H9 (cell line): ENCODE measurements around the gene GNAS. TPM values are rescaled to one million over a fixed set of nuclear protein-coding genes. Genes with fewer than 3 reads are reported as not detected.

Experiments used
- DNase-seq: peaks from one replicate; pipeline ENCODE4 v3.0.0-alpha.2; 2017
- H2AFZ ChIP-seq: one replicate; pipeline ENCODE4 v1.6.1; 2013; ENCODE audit warnings: mild to moderate bottlenecking, low read length, control low read depth, moderate library complexity
- H2AK5ac ChIP-seq: 2 replicates; pipeline ENCODE4 v1.6.1; 2013; ENCODE audit warnings: low read length, control low read depth, mixed read lengths; ENCODE audit not compliant: insufficient read length
- H2BK120ac ChIP-seq: one replicate; pipeline ENCODE4 v1.6.1; 2013; ENCODE audit warnings: low read depth, mild to moderate bottlenecking, low read length, control low read depth, inconsistent platforms; ENCODE audit not compliant: poor library complexity, severe bottlenecking
- H2BK12ac ChIP-seq: 2 replicates; pipeline ENCODE4 v1.6.1; 2013; ENCODE audit warnings: low read length, control low read depth, mixed read lengths, low read depth; ENCODE audit not compliant: insufficient read length
- H2BK15ac ChIP-seq: 2 replicates; pipeline ENCODE4 v1.6.1; 2013; ENCODE audit warnings: low read depth, low read length, control low read depth
- H2BK20ac ChIP-seq: one replicate; pipeline ENCODE4 v1.6.1; 2013; ENCODE audit warnings: low read depth, mild to moderate bottlenecking, low read length, control low read depth, inconsistent platforms; ENCODE audit not compliant: poor library complexity, severe bottlenecking
- H2BK5ac ChIP-seq: 2 replicates; pipeline ENCODE4 v1.6.1; 2013; ENCODE audit warnings: low read length, control low read depth, mixed read lengths; ENCODE audit not compliant: insufficient read length
- H3K14ac ChIP-seq: 2 replicates; pipeline ENCODE4 v1.6.1; 2013; ENCODE audit warnings: low read length, control low read depth; ENCODE audit not compliant: insufficient read depth
- H3K18ac ChIP-seq: 2 replicates; pipeline ENCODE4 v1.6.1; 2013; ENCODE audit warnings: low read depth, mild to moderate bottlenecking, mixed read lengths, low read length, control low read depth; ENCODE audit not compliant: insufficient read length
- H3K23ac ChIP-seq: 2 replicates; pipeline ENCODE4 v1.6.1; 2013; ENCODE audit warnings: low read length, control low read depth, mixed read lengths, low read depth; ENCODE audit not compliant: insufficient read length
- H3K23me2 ChIP-seq: 2 replicates; pipeline ENCODE4 v1.6.1; 2013; ENCODE audit warnings: low read depth, mild to moderate bottlenecking, mixed read lengths, low read length, control low read depth; ENCODE audit not compliant: insufficient read length, poor library complexity, severe bottlenecking
- H3K27ac ChIP-seq: 2 replicates; pipeline ENCODE4 v1.5.1; 2013; ENCODE audit warnings: low read length, control low read depth, mixed read lengths, low read depth; ENCODE audit not compliant: insufficient read length
- H3K27me3 ChIP-seq: 2 replicates; pipeline ENCODE4 v1.6.1; 2013; ENCODE audit warnings: low read length, control low read depth, inconsistent platforms; ENCODE audit not compliant: insufficient read depth
- H3K4ac ChIP-seq: 2 replicates; pipeline ENCODE4 v1.6.1; 2013; ENCODE audit warnings: low read depth, mild to moderate bottlenecking, control low read depth, inconsistent platforms, low read length, moderate library complexity
- H3K4me1 ChIP-seq: 2 replicates; pipeline ENCODE4 v1.6.1; 2013; ENCODE audit warnings: low read length, control low read depth, inconsistent platforms; ENCODE audit not compliant: insufficient read depth
- H3K4me2 ChIP-seq: 2 replicates; pipeline ENCODE4 v1.6.1; 2013; ENCODE audit warnings: low read length, control low read depth, mixed read lengths; ENCODE audit not compliant: insufficient read length, insufficient read depth
- H3K56ac ChIP-seq: 2 replicates; pipeline ENCODE4 v1.6.1; 2013; ENCODE audit warnings: low read depth, mild to moderate bottlenecking, mixed read lengths, low read length, control low read depth; ENCODE audit not compliant: insufficient read length
- H3K79me1 ChIP-seq: 2 replicates; pipeline ENCODE4 v1.6.1; 2013; ENCODE audit warnings: low read depth, mild to moderate bottlenecking, moderate library complexity, low read length, control low read depth, inconsistent platforms; ENCODE audit not compliant: insufficient read depth, poor library complexity, severe bottlenecking
- H3K79me2 ChIP-seq: 2 replicates; pipeline ENCODE4 v1.6.1; 2013; ENCODE audit warnings: low read length, control low read depth, inconsistent platforms; ENCODE audit not compliant: insufficient read depth
- H3K9ac ChIP-seq: 2 replicates; pipeline ENCODE4 v1.6.1; 2013; ENCODE audit warnings: low read length, control low read depth, mixed read lengths; ENCODE audit not compliant: insufficient read length; ENCODE audit errors: extremely low read depth
- H3K9me3 ChIP-seq: one replicate; pipeline ENCODE4 v1.6.1; 2013; ENCODE audit warnings: low read depth, low read length, inconsistent platforms; ENCODE audit not compliant: control insufficient read depth
- H3T11ph ChIP-seq: one replicate; pipeline ENCODE4 v1.6.1; 2013; ENCODE audit warnings: mild to moderate bottlenecking, low read length, control low read depth, inconsistent platforms
- H4K20me1 ChIP-seq: one replicate; pipeline ENCODE4 v1.6.1; 2013; ENCODE audit not compliant: control insufficient read depth, insufficient read length, insufficient read depth
- H4K5ac ChIP-seq: 2 replicates; pipeline ENCODE4 v1.6.1; 2013; ENCODE audit warnings: low read depth, mild to moderate bottlenecking, mixed read lengths, low read length, control low read depth; ENCODE audit not compliant: insufficient read length
- H4K8ac ChIP-seq: replicated peaks from 2 replicates; pipeline ENCODE4 v1.6.1; 2013; ENCODE audit warnings: low read length, control low read depth, mixed read lengths, low read depth; ENCODE audit not compliant: insufficient read length
- H4K91ac ChIP-seq: 2 replicates; pipeline ENCODE4 v1.6.1; 2013; ENCODE audit warnings: low read depth, mild to moderate bottlenecking, moderate library complexity, mixed read lengths, low read length, control low read depth; ENCODE audit not compliant: insufficient read length
- H3K27ac Mint-ChIP-seq, 3 experiments: 2 replicates in 2 of 3; 3 replicates in 1 of 3; pipeline ENCODE4 v1.8.0; 2020 to 2021; ENCODE audit warnings: mixed read lengths in 3 of 3, mild to moderate bottlenecking in 1 of 3, moderate library complexity in 1 of 3
- H3K27me3 Mint-ChIP-seq: 2 replicates; pipeline ENCODE4 v1.8.0; 2021; ENCODE audit warnings: low read depth, mild to moderate bottlenecking, moderate library complexity, mixed read lengths
- H3K36me3 Mint-ChIP-seq, 3 experiments: 2 replicates in 2 of 3; 3 replicates in 1 of 3; pipeline ENCODE4 v1.8.0; 2020 to 2021; ENCODE audit warnings: low read depth in 3 of 3, mixed read lengths in 3 of 3; ENCODE audit not compliant: insufficient read depth in 1 of 3
- H3K4me1 Mint-ChIP-seq, 2 experiments: 2 replicates each; pipeline ENCODE4 v1.8.0; 2020; ENCODE audit warnings: mixed read lengths in 2 of 2
- H3K4me3 Mint-ChIP-seq, 2 experiments: 2 replicates in 1 of 2; 3 replicates in 1 of 2; pipeline ENCODE4 v1.8.0; 2020 to 2021; ENCODE audit warnings: mild to moderate bottlenecking in 2 of 2, mixed read lengths in 2 of 2, moderate library complexity in 1 of 2
- H3K9me3 Mint-ChIP-seq, 2 experiments: 2 replicates in 1 of 2; 3 replicates in 1 of 2; pipeline ENCODE4 v1.8.0; 2020; ENCODE audit warnings: mild to moderate bottlenecking in 2 of 2, mixed read lengths in 2 of 2, moderate library complexity in 1 of 2
- WGBS: extraction: QIAGEN DNeasy Blood & Tissue Kit; methylation state at CpG from one replicate; pipeline ENCODE4 v1.1.7; 2013; ENCODE audit warnings: missing lambda C conversion rate, low lambda C conversion rate, mixed read lengths; ENCODE audit not compliant: insufficient read length; ENCODE audit errors: extremely low coverage; 5-methylcytosine and 5-hydroxymethylcytosine counted together
- total RNA-seq: library from RNA; stranded (reverse); gene quantifications from 2 replicates; pipeline ENCODE4 v1.2.1, GENCODE V29; 2021
- TF ChIP-seq, protein P1 (sequence below): fragments of 200-600 bp; sonication (generic); conservative IDR thresholded peaks from 3 replicates; pipeline ENCODE4 v1.8.0; 2021; ENCODE audit warnings: antibody characterized with exemption, mild to moderate bottlenecking

Gene GNAS
- total RNA-seq, 1 experiment from 2014 or later: 920 TPM

DNA sequence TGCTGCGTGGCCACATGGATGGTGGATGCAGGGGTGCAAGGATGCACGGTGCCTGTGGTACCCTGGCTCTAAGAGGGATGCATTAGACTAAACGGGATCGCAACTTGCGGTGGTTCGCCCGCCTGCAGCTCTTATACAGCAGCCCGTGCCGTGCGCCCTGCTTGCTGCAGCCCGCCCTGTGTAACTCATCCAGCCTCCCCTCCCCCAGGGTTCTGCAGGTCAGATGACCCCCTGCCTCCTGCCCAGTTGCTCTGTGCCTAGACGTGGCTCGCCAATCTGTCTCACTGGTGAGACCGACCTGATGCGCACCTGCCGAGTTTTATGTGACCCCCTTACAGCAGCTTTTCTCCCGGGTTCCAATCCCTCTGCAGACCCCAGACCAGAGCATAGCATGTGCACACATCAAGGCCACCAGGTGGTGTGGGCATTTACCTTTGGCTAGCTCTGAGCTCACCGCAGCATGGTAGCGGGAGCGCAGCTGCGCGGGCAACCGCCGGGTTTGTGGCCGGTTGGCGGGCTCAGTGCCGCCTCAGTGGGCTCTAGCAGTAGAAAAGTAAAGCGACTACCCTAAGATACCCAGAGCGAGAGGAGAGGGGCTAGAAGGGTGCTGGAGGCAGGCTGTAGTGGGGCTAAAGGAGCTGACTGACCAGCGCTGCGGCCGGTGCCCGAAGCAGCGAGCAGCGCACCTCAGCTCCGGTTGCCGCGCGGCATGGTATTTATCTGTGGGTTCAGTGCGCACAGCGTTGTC, 1.1 kb upstream of the GNAS start:
- Mint-ChIP-seq H3K4me3 (peak overlapping the region; percentile 92 to 94), H3K27ac (peak overlapping the region in 1 of 3 experiments; percentile 88; a peak in 2 of 7 replicates), H3K9me3 (peaks cover 14 to 19% of the 10 kb centered on the region in 2 experiments), H3K27me3 (peaks cover 60% of the 10 kb centered on the region), H3K36me3 (peaks cover 29 to 52% (median 39%) of the 10 kb centered on the region in 3 experiments), H3K4me1 (peaks cover 54 to 64% of the 10 kb centered on the region in 2 experiments)
- Histone ChIP-seq H3K79me2 (peaks cover 32% of the 10 kb centered on the region; the same call in 1 of the 2 replicates), H2BK5ac (no peak overlapping the region), H3K4me1 (peaks cover 2% of the 10 kb centered on the region; the same call in 1 of the 2 replicates), H3K79me1 (no peaks in the 10 kb centered on the region), H4K8ac (no peak overlapping the region), H3K14ac (no peak overlapping the region), H2AK5ac (no peak overlapping the region), H2AFZ (no peak overlapping the region), H3K56ac (no peak overlapping the region), H3K18ac (no peak overlapping the region), H3K4me2 (peak overlapping the region; percentile 71), H3K23ac (no peak overlapping the region), H3K27me3 (peaks cover 31% of the 10 kb centered on the region; the same call in 1 of the 2 replicates), H3K23me2 (peaks cover 33% of the 10 kb centered on the region), H4K91ac (no peak overlapping the region), H2BK20ac (no peak overlapping the region), H4K20me1 (no peaks in the 10 kb centered on the region), H4K5ac (no peak overlapping the region), H3K4ac (no peak overlapping the region), H2BK120ac (no peak overlapping the region), H3T11ph (no peak overlapping the region), H3K9me3 (no peaks in the 10 kb centered on the region), H2BK12ac (no peak overlapping the region), H2BK15ac (no peak overlapping the region), H3K9ac (peak overlapping the region; percentile 42), H3K27ac (no peak overlapping the region)
- WGBS: no CpG with 5 or more reads among the region's 41 CpGs
- DNase-seq: peak; percentile 68
- TF ChIP-seq, protein P1, sequence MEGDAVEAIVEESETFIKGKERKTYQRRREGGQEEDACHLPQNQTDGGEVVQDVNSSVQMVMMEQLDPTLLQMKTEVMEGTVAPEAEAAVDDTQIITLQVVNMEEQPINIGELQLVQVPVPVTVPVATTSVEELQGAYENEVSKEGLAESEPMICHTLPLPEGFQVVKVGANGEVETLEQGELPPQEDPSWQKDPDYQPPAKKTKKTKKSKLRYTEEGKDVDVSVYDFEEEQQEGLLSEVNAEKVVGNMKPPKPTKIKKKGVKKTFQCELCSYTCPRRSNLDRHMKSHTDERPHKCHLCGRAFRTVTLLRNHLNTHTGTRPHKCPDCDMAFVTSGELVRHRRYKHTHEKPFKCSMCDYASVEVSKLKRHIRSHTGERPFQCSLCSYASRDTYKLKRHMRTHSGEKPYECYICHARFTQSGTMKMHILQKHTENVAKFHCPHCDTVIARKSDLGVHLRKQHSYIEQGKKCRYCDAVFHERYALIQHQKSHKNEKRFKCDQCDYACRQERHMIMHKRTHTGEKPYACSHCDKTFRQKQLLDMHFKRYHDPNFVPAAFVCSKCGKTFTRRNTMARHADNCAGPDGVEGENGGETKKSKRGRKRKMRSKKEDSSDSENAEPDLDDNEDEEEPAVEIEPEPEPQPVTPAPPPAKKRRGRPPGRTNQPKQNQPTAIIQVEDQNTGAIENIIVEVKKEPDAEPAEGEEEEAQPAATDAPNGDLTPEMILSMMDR: 0 out of 3 replicates have a peak, but pooled peaks have one; percentile 12
